PC-3 (cell line): ENCODE data around the gene KRT7. TPM values are rescaled to one million over a fixed set of nuclear protein-coding genes. Genes with fewer than 3 reads are reported as not detected.

Experiments used
- ATAC-seq: fragments of 200-7000 bp; cut with Tn5 transposase; 2 replicates; pipeline ENCODE4 v1.9.1; 2020; ENCODE audit warnings: mild to moderate bottlenecking, moderate library complexity
- BruUV-seq: library from RNA; stranded (reverse); fragments of 400-500 nt; replicated peaks from 2 replicates; lab custom pipeline; 2021; lab: Mats Ljungman, UMichigan
- CTCF ChIA-PET: fragments of 300-600 bp; sonication (Branson Sonifier 250); formaldehyde crosslinking; loops from one replicate; lab custom pipeline; 2022; ENCODE audit warnings: antibody characterized with exemption; lab: Charles Lee
- POLR2A ChIA-PET: fragments of 300-600 bp; sonication (Branson Sonifier 250); formaldehyde crosslinking; loops from one replicate; lab custom pipeline; 2022; ENCODE audit warnings: antibody characterized with exemption; ENCODE audit not compliant: unreplicated experiment; lab: Charles Lee
- DNase-seq: peaks from one replicate; pipeline ENCODE4 v3.0.0-alpha.2; 2015
- H2AFZ ChIP-seq: fragments of 300-600 bp; sonication (generic); 2 replicates; pipeline ENCODE4 v1.6.0; 2016; ENCODE audit warnings: antibody characterized with exemption, low read length
- H3F3A ChIP-seq: fragments of 300-600 bp; sonication (generic); one replicate; pipeline ENCODE4 v1.6.0; 2017; ENCODE audit warnings: antibody characterized with exemption, low read length, control low read depth, mild to moderate bottlenecking; ENCODE audit not compliant: unreplicated experiment
- H3K27ac ChIP-seq: fragments of 300-600 bp; sonication (generic); 2 replicates; pipeline ENCODE4 v1.5.1; 2016; ENCODE audit warnings: mild to moderate bottlenecking, low read length
- H3K27me3 ChIP-seq: fragments of 300-600 bp; sonication (generic); 2 replicates; pipeline ENCODE4 v1.6.1; 2016; ENCODE audit warnings: low read length, mixed read lengths
- H3K36me3 ChIP-seq: fragments of 300-600 bp; sonication (generic); 2 replicates; pipeline ENCODE4 v1.6.1; 2016; ENCODE audit warnings: low read depth, mixed run types, low read length, mixed read lengths
- H3K4me1 ChIP-seq: fragments of 300-600 bp; sonication (generic); 2 replicates; pipeline ENCODE4 v1.5.1; 2016; ENCODE audit warnings: low read length; ENCODE audit not compliant: insufficient read depth
- H3K4me2 ChIP-seq: fragments of 300-600 bp; sonication (generic); 2 replicates; pipeline ENCODE4 v1.6.0; 2016; ENCODE audit warnings: low read length
- H3K4me3 ChIP-seq: fragments of 300-600 bp; sonication (generic); 2 replicates; pipeline ENCODE4 v1.5.1; 2016; ENCODE audit warnings: mild to moderate bottlenecking, low read length, mixed read lengths
- H3K79me2 ChIP-seq: fragments of 300-600 bp; sonication (generic); 2 replicates; pipeline ENCODE4 v1.6.1; 2017; ENCODE audit warnings: low read length, mixed read lengths
- H3K9ac ChIP-seq: fragments of 300-600 bp; sonication (generic); 2 replicates; pipeline ENCODE4 v1.6.0; 2016; ENCODE audit warnings: mild to moderate bottlenecking, low read length
- H3K9me2 ChIP-seq: fragments of 300-600 bp; sonication (generic); replicated peaks from 2 replicates; pipeline ENCODE4 v1.6.1; 2016; ENCODE audit warnings: mixed run types, low read length, mixed read lengths
- H3K9me3 ChIP-seq: fragments of 300-600 bp; sonication (generic); 2 replicates; pipeline ENCODE4 v1.6.1; 2016; ENCODE audit warnings: low read length, mixed read lengths
- H4K20me1 ChIP-seq: fragments of 300-600 bp; sonication (generic); 2 replicates; pipeline ENCODE4 v1.6.1; 2016; ENCODE audit warnings: low read length, mixed read lengths
- EZH2 ChIP-seq: fragments of 300-600 bp; sonication (generic); IDR thresholded peaks from one replicate; pipeline ENCODE4 v1.6.1; 2017; ENCODE audit warnings: antibody characterized with exemption, mild to moderate bottlenecking, low read length; ENCODE audit not compliant: unreplicated experiment
- EZH2phosphoT487 ChIP-seq: fragments of 300-600 bp; sonication (generic); IDR thresholded peaks from 2 replicates; pipeline ENCODE4 v1.6.1; 2018; ENCODE audit warnings: mild to moderate bottlenecking, antibody characterized with exemption, low read length, borderline replicate concordance
- intact Hi-C: fragments of 100-400 bp; cut with micrococcal nuclease; formaldehyde crosslinking; loops from 2 replicates; pipeline ENCODE4 v1.9.0; 2023
- total RNA-seq: library from RNA; depleted of rRNA; stranded (reverse); fragments of >200 nt; gene quantifications from 2 replicates; pipeline ENCODE4 v1.2.3, GENCODE V29; 2014
- TF ChIP-seq, protein P1 (sequence below): fragments of 300-600 bp; sonication (generic); conservative IDR thresholded peaks from 2 replicates; pipeline ENCODE4 v1.5.1; 2017; ENCODE audit warnings: antibody characterized with exemption, low read depth, mild to moderate bottlenecking, low read length

Gene KRT7
- total RNA-seq, 1 experiment from 2014 or later = 2,144 TPM

DNA sequence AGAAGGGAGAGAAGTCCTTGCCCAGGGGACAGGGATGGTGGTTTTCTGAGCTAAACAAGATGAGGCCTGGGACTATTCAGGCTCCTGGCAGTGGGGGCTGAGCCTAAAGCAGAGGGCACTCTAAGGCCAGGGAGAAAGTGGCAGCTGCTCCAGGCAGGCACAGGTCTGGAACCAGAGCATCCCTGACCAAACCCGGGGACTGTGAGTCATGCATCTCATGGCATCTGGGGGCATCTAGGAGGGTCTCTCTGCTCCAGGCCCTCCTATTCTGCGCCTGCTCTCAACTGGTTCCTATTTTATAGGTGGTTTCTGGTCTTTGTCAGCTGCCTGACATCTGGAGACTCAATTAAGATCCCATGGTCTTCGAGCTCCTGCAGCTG, 11.6 kb downstream of the KRT7 start:
- Histone ChIP-seq H3K4me1 (peaks cover 88% of the 10 kb centered on the region), H3K4me3 (no peak overlapping the region), H2AFZ (no peak overlapping the region), H3K4me2 (peak overlapping the region; percentile 54), H3K9me3 (no peaks in the 10 kb centered on the region), H3K9ac (peak overlapping the region; percentile 83), H3K27me3 (no peaks in the 10 kb centered on the region), H3F3A (peaks cover 39% of the 10 kb centered on the region), H4K20me1 (no peaks in the 10 kb centered on the region), H3K36me3 (peaks cover 55% of the 10 kb centered on the region), H3K9me2 (no peaks in the 10 kb centered on the region), H3K79me2 (0 out of 2 replicates have a peak, but pooled peaks cover 3% of the 10 kb centered on the region), H3K27ac (peak overlapping the region; percentile 96)
- ATAC-seq (no peak), DNase-seq (peak; percentile 26)
- intact Hi-C loops = loop anchor here (2.0 kb wide), 1 partner anchor 36 kb away; no protein-coding TSS in a partner anchor
- BruUV-seq = no TSS peak
- ChIA-PET CTCF (interaction anchor here (0.9 to 1.6 kb wide), 4 partner anchors 34 to 97 kb away, joined by 3 to 7 read pairs (median 4); no protein-coding TSS in a partner anchor), POLR2A (interaction anchor here (0.8 to 1.1 kb wide), 2 partner anchors 52 to 98 kb away, joined by 3 to 9 read pairs; partner anchors contain the start of gene KRT80)
- no peak for TF ChIP-seq EZH2phosphoT487
- TF ChIP-seq EZH2 = no peak
- TF ChIP-seq, protein P1, sequence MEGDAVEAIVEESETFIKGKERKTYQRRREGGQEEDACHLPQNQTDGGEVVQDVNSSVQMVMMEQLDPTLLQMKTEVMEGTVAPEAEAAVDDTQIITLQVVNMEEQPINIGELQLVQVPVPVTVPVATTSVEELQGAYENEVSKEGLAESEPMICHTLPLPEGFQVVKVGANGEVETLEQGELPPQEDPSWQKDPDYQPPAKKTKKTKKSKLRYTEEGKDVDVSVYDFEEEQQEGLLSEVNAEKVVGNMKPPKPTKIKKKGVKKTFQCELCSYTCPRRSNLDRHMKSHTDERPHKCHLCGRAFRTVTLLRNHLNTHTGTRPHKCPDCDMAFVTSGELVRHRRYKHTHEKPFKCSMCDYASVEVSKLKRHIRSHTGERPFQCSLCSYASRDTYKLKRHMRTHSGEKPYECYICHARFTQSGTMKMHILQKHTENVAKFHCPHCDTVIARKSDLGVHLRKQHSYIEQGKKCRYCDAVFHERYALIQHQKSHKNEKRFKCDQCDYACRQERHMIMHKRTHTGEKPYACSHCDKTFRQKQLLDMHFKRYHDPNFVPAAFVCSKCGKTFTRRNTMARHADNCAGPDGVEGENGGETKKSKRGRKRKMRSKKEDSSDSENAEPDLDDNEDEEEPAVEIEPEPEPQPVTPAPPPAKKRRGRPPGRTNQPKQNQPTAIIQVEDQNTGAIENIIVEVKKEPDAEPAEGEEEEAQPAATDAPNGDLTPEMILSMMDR = no peak

- ChIA-PET CTCF (interaction anchor here (1.0 kb wide), 1 partner anchor 34 kb away, joined by 5 read pairs; no protein-coding TSS in a partner anchor), POLR2A (interaction anchor here (0.6 kb wide), 1 partner anchor 40 kb away, joined by 4 read pairs; no protein-coding TSS in a partner anchor)
- ATAC-seq (no peak), DNase-seq (peak; percentile 37)
- TF ChIP-seq, protein P1 = no peak
- TF ChIP-seq EZH2 (no peak), EZH2phosphoT487 (no peak)
- BruUV-seq = no TSS peak
- Histone ChIP-seq H3F3A (peaks cover 37% of the 10 kb centered on the region), H3K27ac (peak overlapping the region; percentile 96), H3K4me2 (peak overlapping the region; percentile 35; the same call in 1 of the 2 replicates), H3K9me2 (no peaks in the 10 kb centered on the region), H4K20me1 (no peaks in the 10 kb centered on the region), H3K4me1 (peaks cover 82% of the 10 kb centered on the region), H3K9me3 (no peaks in the 10 kb centered on the region), H3K4me3 (no peak overlapping the region), H3K36me3 (peaks cover 54% of the 10 kb centered on the region), H3K79me2 (0 out of 2 replicates have a peak, but pooled peaks cover 3% of the 10 kb centered on the region), H3K27me3 (no peaks in the 10 kb centered on the region), H2AFZ (no peak overlapping the region), H3K9ac (no peak overlapping the region; the same call in none of the 2 replicates)
- intact Hi-C loops = loop anchor here (2.0 kb wide), 1 partner anchor 35 kb away; no protein-coding TSS in a partner anchor
Observed at GRCh38 chr12:52245259-52245961, 12.4 kb downstream of the KRT7 start.
